Activated CD4-positive, alpha-beta T cell treated with anti-CD3 and anti-CD28 coated beads, Interleukin-2, amount 50 U/mL, for 48 hours (primary cell): ENCODE results near the gene CYSRT1.

Experiments used
- DNase-seq, 2 experiments: peaks; one replicate each; pipeline ENCODE4 v3.0.0-alpha.2; 2020

The CYSRT1 gene

DNA sequence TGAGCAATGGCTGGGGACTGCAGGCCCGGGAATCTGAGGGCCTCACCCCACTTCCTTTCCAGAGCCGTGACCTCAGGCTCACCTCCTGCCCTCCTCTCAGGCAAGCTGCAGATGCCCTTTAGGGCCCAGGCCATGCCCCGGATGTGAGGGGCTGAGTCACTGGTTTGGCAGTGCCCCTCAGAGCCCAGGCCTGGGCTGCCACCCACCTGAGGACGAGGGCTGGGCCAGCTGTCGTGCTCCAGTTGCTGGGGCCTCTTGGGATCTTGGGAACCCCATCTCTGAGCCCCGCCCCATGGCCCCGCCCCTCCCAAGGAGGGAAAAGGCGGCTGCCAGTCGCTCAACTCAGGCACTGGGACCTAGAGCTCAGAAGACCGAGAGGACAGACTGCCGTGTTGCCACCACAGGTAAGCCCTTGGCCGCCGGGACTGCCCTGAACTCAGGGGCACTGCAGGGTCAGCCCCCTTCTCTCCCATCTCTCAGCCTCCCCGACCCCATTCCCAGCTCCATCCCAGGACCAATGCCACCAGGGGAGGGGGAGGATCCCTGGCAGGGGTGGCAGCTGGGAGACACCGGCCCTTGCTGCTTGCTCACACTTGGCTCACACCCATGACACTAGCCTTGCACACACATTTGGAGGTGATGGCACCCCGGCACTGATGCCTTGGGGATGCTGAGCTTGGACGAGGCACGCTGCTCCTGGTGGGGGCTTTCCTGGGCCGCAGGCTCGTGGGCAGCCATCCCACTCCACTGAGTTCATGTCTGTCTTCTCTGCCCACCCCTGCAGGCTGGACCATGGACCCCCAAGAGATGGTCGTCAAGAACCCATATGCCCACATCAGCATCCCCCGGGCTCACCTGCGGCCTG lies at the start of gene CYSRT1:
TSS of gene CYSRT1 (plus strand) at position 345 of the 865 bp plus-strand sequence. CDS start at position 793, 448 bp downstream.
- peak in 1 of 2 experiments; percentile 31 for DNase-seq

GRCh38 chr9:137175345-137175961 lies 49.5 kb upstream of the CYSRT1 start:
- DNase-seq = no peak

GRCh38 chr9:137176302-137177182 lies 48.4 kb upstream of the CYSRT1 start:
- peak in 1 of 2 experiments; percentile 34 for DNase-seq

- no peak for DNase-seq
These were observed 46.6 kb upstream of the CYSRT1 start for GRCh38 chr9:137178201-137178938.

GRCh38 chr9:137178939-137179630 lies 45.9 kb upstream of the CYSRT1 start:
- no peak for DNase-seq

DNA sequence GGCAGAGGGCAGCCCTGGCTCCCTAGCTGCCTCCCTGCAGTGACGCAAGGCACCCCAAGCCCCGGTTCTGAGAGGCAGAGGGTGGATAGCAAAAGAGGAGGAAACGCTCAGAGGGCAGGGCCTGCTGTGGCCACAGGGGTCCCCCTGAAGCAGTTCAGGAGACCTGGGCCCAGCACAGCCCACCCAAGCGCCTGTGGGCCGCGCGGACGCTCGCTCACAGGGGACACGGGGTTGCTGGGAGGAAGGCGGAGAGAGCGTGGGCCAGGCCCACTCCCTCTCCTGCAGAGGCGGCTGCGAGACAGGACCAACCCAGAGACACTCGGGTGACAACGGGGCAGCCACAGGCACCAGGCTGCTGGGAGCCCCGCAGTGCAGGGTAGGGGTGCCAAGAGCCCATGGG lies 45.2 kb upstream of the CYSRT1 start:
- DNase-seq = no peak

GRCh38 chr9:137180491-137180890 lies 44.5 kb upstream of the CYSRT1 start:
- DNase-seq = no peak

DNA sequence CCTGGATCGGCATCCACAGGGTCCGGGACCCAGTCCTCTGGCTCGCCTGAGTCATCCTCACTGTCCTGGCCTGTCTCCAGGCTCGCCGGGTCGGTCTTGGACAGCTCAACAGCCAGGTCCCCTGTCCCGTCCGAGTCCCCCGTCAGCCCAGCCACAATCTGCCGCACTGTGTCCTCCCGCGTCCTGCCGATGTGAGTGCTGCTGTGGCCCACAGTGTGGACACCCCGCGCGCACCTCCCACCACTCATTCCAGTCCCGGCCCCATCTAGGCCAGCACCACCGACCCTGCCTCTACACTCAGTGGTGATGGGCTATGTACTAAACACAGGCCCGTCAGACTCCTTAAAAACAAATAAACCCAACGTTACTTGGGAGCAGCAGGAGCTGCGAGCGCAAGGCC lies 43.3 kb upstream of the CYSRT1 start:
- DNase-seq = no peak

GRCh38 chr9:137182836-137183235 lies 42.1 kb upstream of the CYSRT1 start:
- DNase-seq = no peak

DNA sequence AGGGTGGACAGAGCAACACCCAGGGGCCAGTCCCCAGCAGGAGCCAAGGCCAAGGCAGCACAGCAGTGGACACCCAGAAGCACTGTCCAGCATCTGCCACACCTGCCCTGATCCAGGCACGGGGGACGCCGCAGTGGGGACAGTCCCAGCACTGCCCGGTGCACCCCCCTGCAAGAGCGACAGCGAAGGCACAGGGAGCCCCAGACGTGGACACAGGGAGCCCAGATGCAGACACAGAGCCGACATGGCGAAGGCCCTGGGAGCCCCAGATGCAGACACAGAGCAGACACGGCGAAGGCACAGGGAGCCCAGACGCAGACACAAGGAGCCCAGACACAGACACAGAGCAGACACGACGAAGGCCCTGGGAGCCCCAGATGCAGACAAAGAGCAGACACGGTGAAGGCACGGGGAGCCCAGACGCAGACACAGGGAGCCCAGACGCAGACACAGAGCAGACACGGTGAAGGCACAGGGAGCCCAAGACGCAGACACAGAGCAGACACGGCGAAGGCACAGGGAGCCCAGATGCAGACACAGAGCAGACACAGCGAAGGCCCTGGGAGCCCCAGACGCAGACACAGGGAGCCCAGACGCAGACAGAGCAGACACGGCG lies 40.9 kb upstream of the CYSRT1 start:
- DNase-seq = no peak

GRCh38 chr9:137184881-137185660 lies 39.9 kb upstream of the CYSRT1 start:
- no peak for DNase-seq

- no peak for DNase-seq
These were observed 39.1 kb upstream of the CYSRT1 start for GRCh38 chr9:137185921-137186320.

GRCh38 chr9:137186385-137186784 lies 38.6 kb upstream of the CYSRT1 start:
- DNase-seq = no peak

DNA sequence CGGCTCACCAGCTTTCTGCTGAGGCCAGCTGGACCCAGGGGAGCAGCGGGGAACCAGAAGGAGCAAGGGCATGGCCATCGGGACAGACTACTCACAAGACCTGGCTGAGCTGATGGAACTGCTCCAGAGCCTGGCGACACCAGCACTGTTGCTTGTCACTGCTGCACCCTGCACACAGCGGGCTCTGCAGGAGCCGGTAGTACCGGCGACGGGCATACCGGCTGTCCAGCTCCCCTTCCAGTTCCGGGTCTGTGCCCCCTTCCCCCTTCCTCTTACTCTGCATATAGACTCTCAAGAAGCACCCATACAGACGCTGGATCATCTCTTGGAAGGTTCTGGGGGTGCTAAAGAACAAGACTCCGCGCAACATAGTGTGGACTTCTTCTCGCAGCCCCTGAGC lies 37.6 kb upstream of the CYSRT1 start:
- DNase-seq = no peak

GRCh38 chr9:137188086-137188489 lies 36.9 kb upstream of the CYSRT1 start:
- DNase-seq = no peak

- peak; percentile 91 to 93 for DNase-seq
These were observed 36.3 kb upstream of the CYSRT1 start, which contains the start of the genes ANAPC2 and SSNA1 for GRCh38 chr9:137188490-137189296. ANAPC2 (minus strand) TSS chr9:137188560; CDS start chr9:137188532, 28 bp downstream. SSNA1 (plus strand) TSS chr9:137188676; CDS start chr9:137188727, 51 bp downstream.

- DNase-seq = no peak
These were observed 35.4 kb upstream of the CYSRT1 start for GRCh38 chr9:137189297-137190295.

GRCh38 chr9:137190315-137190856 lies 34.6 kb upstream of the CYSRT1 start:
- no peak for DNase-seq
